ENCODE data around the gene OSBPL8. TPM values are rescaled to one million over a fixed set of nuclear protein-coding genes. Genes with fewer than 3 reads are reported as not detected.

Gene OSBPL8
- total RNA-seq, 2 experiments from 2014 or later, result 154 to 160 TPM

GRCh38 chr12:76399040-76399439 lies 160.5 kb downstream of the OSBPL8 start:
- CTCF ChIA-PET, result interaction anchor here (1.4 kb wide), 1 partner anchor 9 kb away, joined by 3 read pairs; no protein-coding TSS in a partner anchor
- intact Hi-C loops (cut with DNase I, micrococcal nuclease), result no loop called here

GRCh38 chr12:76398106-76398505 lies 161.5 kb downstream of the OSBPL8 start:
- H3K4me3 ChIP-seq (ENCODE audit: low read length), result no peak overlapping the region
- no peak overlapping the region for H3K4me3 Mint-ChIP-seq
- no peaks in the 10 kb centered on the region for H3K4me1 ChIP-seq (ENCODE audit: insufficient read depth, low read length)
- H3K9me3 ChIP-seq (ENCODE audit: control insufficient read depth in 1 of 2, insufficient read depth in 1 of 2, low read length in 2 of 2), result no peaks in the 10 kb centered on the region
- ATAC-seq (ENCODE audit: poor library complexity) (no peak), DNase-seq (no peak)
- peaks cover 50% of the 10 kb centered on the region for H3K36me3 ChIP-seq (ENCODE audit: insufficient read depth, low read length)
- no peak for TF ChIP-seq CTCF (IDR thresholded peaks at IDR 0.05)
- intact Hi-C loops (cut with DNase I, micrococcal nuclease), result no loop called here
- H3K27ac Mint-ChIP-seq, result no peak overlapping the region
- POLR2A ChIA-PET, result no interaction called here
- H3K36me3 Mint-ChIP-seq (ENCODE audit: low read depth), result peaks cover 81% of the 10 kb centered on the region
- H3K4me1 Mint-ChIP-seq (ENCODE audit: low read depth), result no peaks in the 10 kb centered on the region
- no peaks in the 10 kb centered on the region for H3K27me3 Mint-ChIP-seq
- no peak overlapping the region for H3K27ac ChIP-seq (ENCODE audit: low read depth in 1 of 2, low read length in 2 of 2)
- no peaks in the 10 kb centered on the region for H3K9me3 Mint-ChIP-seq
- CTCF ChIA-PET, result interaction anchor here (0.9 kb wide), 1 partner anchor 188 kb away, joined by 3 read pairs; no protein-coding TSS in a partner anchor
- no peaks in the 10 kb centered on the region for H3K27me3 ChIP-seq (ENCODE audit: control insufficient read depth in 1 of 2, insufficient read depth in 2 of 2, low read length in 2 of 2)

More at GRCh38 chr12:76399040-76399439, 160.5 kb downstream of the OSBPL8 start:
- TF ChIP-seq CTCF (IDR thresholded peaks at IDR 0.05), result no peak
- no peak overlapping the region for H3K4me3 ChIP-seq (ENCODE audit: low read length)
- H3K27ac ChIP-seq (ENCODE audit: low read depth in 1 of 2, low read length in 2 of 2), result no peak overlapping the region
- H3K9me3 Mint-ChIP-seq, result no peaks in the 10 kb centered on the region
- H3K9me3 ChIP-seq (ENCODE audit: control insufficient read depth in 1 of 2, insufficient read depth in 1 of 2, low read length in 2 of 2), result no peaks in the 10 kb centered on the region
- no peaks in the 10 kb centered on the region for H3K4me1 ChIP-seq (ENCODE audit: insufficient read depth, low read length)
- H3K36me3 ChIP-seq (ENCODE audit: insufficient read depth, low read length), result peaks cover 48% of the 10 kb centered on the region
- ATAC-seq (ENCODE audit: poor library complexity), result no peak
- DNase-seq, result no peak
- no peaks in the 10 kb centered on the region for H3K4me1 Mint-ChIP-seq (ENCODE audit: low read depth)
- H3K27ac Mint-ChIP-seq, result no peak overlapping the region
- H3K36me3 Mint-ChIP-seq (ENCODE audit: low read depth), result peaks cover 85% of the 10 kb centered on the region
- POLR2A ChIA-PET, result no interaction called here
- H3K27me3 Mint-ChIP-seq, result no peaks in the 10 kb centered on the region
- no peaks in the 10 kb centered on the region for H3K27me3 ChIP-seq (ENCODE audit: control insufficient read depth in 1 of 2, insufficient read depth in 2 of 2, low read length in 2 of 2)
- H3K4me3 Mint-ChIP-seq, result no peak overlapping the region

GRCh38 chr12:76391461-76391860 lies 168.1 kb downstream of the OSBPL8 start:
- Mint-ChIP-seq H3K27me3 (no peaks in the 10 kb centered on the region), H3K4me3 (no peak overlapping the region), H3K4me1 (ENCODE audit: low read depth) (no peaks in the 10 kb centered on the region), H3K27ac (no peak overlapping the region), H3K9me3 (no peaks in the 10 kb centered on the region), H3K36me3 (ENCODE audit: low read depth) (peaks cover 90% of the 10 kb centered on the region)
- Histone ChIP-seq H3K27ac (ENCODE audit: low read depth in 1 of 2, low read length in 2 of 2) (no peak overlapping the region), H3K27me3 (ENCODE audit: control insufficient read depth in 1 of 2, insufficient read depth in 2 of 2, low read length in 2 of 2) (no peaks in the 10 kb centered on the region), H3K4me1 (ENCODE audit: insufficient read depth, low read length) (no peaks in the 10 kb centered on the region), H3K4me3 (ENCODE audit: low read length) (no peak overlapping the region), H3K36me3 (ENCODE audit: insufficient read depth, low read length) (peaks cover 75% of the 10 kb centered on the region), H3K9me3 (ENCODE audit: control insufficient read depth in 1 of 2, insufficient read depth in 1 of 2, low read length in 2 of 2) (no peaks in the 10 kb centered on the region)
- ChIA-PET CTCF (no interaction called here), POLR2A (no interaction called here)
- no peak for ATAC-seq (ENCODE audit: poor library complexity)
- no peak for DNase-seq
- intact Hi-C loops (cut with DNase I, micrococcal nuclease), result loop anchor here in 1 of 2 experiments (5.0 kb wide), 1 partner anchor 196 kb away; no protein-coding TSS in a partner anchor
- no peak for TF ChIP-seq CTCF (IDR thresholded peaks at IDR 0.05)

Data from CD4-positive, alpha-beta T cell (primary cell).